ENCODE measurements around the gene MYO3B.
"Not testable (repeated sequence)": the region's sequence is repeated elsewhere in the genome, so short reads cannot be mapped to it uniquely, and the experiment has no call there.

The MYO3B gene

DNA sequence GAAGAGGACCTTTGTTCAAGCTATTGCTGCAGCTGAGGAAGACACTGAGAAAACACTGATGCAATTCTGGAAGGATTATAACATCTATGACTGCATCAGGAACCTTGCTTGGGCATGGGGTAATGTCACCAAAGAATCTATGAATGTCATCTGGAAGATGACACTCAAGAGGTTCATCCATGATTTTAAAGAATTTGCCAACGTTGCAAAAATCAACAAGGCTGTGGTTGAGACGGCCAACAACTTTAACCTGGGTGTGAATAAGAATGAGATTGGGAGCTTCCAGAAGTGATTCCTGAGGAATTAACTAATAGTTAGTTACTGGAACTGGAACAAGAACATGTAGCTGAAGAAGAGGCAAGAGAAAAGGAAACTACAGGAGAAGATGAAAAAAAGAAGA is 410.8 kb downstream of the MYO3B start:
- DNase-seq (ENCODE audit: low read depth in 2 of 2, low spot score in 1 of 2), result no peak

DNA sequence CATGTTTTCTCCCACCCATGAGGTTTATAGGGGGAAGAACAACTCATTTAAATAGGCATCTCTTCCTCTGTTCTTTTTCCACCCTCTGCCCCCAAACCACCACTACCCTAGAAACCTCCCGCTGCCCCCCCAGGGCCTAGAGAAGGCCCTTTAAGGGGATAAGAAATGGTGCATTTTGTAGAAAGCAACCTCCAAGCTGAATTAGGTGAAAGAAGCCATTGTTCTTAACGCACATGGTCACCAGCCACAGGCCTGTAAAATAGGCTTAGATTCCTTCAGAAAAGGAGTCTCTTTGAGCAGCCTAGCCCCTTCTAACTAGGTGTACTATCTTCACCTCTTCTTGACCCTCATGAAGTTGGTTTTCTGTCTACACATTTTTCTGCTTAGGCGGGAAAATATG is 418.6 kb downstream of the MYO3B start:
- DNase-seq (ENCODE audit: low read depth in 2 of 2, low spot score in 1 of 2), result no peak

DNA sequence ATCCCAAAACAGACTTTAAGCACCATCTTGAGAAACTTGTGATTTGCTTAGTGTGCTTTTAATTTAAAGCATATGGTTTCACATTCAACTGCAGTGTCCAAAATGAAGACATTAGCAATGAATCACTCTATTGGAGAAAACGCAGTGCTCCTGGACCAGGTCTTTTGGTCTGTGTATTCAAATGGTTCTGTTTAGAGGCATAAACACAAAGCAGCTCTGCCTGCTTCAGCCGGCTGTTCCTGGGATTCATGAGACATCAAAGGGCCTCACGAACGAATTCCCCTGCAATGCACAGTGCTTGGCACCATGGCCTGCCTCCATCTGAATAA is 420.1 kb downstream of the MYO3B start:
- DNase-seq (ENCODE audit: low read depth in 2 of 2, low spot score in 1 of 2), result no peak

- no peak for DNase-seq (ENCODE audit: low read depth in 2 of 2, low spot score in 1 of 2)
Observed at GRCh38 chr2:170601489-170601888, 423.5 kb downstream of the MYO3B start.

DNA sequence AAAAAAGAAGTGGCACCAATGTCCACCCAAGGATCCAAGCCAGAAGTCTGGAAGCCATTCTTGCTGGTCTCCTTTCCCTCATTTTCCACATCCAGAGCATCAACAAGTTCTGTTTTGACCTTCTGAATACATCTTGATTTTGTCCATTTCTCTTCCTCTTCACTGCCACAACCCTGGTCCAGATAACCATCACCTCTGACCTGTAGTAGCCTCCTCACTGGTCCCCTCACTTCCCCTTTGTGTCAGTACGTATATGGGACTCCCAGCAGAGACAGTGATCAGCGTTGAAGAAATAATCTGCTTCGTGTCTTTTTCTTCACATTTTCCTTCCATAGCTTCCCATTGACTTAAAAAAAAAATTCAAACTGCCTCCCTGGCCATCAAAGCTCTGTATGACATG is 427.9 kb downstream of the MYO3B start:
- DNase-seq (ENCODE audit: low read depth in 2 of 2, low spot score in 1 of 2), result no peak

GRCh38 chr2:170607171-170607570 is 429.2 kb downstream of the MYO3B start:
- DNase-seq (ENCODE audit: low read depth in 2 of 2, low spot score in 1 of 2), result no peak

- DNase-seq (ENCODE audit: low read depth in 2 of 2, low spot score in 1 of 2), result no peak
Observed at GRCh38 chr2:170610615-170611014, 432.7 kb downstream of the MYO3B start.

GRCh38 chr2:170618948-170619347 is 441.0 kb downstream of the MYO3B start:
- DNase-seq (ENCODE audit: low read depth in 2 of 2, low spot score in 1 of 2), result not testable (repeated sequence)

GRCh38 chr2:170635094-170635493 is 457.1 kb downstream of the MYO3B start:
- not testable (repeated sequence) for DNase-seq (ENCODE audit: low read depth in 2 of 2, low spot score in 1 of 2)

- DNase-seq (ENCODE audit: low read depth in 2 of 2, low spot score in 1 of 2), result no peak
Observed at GRCh38 chr2:170639635-170640034, 461.7 kb downstream of the MYO3B start.

GRCh38 chr2:170641961-170642360 is 464.0 kb downstream of the MYO3B start:
- no peak for DNase-seq (ENCODE audit: low read depth in 2 of 2, low spot score in 1 of 2)

DNA sequence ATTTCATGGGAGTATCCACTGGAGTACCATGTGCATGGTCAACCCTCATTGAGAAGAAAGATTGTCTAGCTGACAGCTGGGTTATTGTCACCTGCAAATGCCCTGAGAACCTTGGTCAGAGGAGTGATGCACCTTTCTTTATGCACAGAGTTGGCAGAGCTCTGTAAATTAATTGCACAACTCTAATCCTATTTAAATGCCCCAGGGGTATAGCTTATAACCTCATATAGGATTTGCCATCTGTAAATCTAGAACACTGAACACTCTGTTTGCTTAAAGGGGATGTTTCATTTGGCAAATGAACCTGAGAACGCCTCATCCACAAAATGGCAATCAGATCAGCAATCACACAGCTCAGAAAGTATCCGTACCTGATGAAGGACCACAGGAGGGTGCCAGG is 465.4 kb downstream of the MYO3B start:
- DNase-seq (ENCODE audit: low read depth in 2 of 2, low spot score in 1 of 2), result no peak

- DNase-seq (ENCODE audit: low read depth in 2 of 2, low spot score in 1 of 2), result no peak
Observed at GRCh38 chr2:170647741-170648436, 469.9 kb downstream of the MYO3B start.

DNA sequence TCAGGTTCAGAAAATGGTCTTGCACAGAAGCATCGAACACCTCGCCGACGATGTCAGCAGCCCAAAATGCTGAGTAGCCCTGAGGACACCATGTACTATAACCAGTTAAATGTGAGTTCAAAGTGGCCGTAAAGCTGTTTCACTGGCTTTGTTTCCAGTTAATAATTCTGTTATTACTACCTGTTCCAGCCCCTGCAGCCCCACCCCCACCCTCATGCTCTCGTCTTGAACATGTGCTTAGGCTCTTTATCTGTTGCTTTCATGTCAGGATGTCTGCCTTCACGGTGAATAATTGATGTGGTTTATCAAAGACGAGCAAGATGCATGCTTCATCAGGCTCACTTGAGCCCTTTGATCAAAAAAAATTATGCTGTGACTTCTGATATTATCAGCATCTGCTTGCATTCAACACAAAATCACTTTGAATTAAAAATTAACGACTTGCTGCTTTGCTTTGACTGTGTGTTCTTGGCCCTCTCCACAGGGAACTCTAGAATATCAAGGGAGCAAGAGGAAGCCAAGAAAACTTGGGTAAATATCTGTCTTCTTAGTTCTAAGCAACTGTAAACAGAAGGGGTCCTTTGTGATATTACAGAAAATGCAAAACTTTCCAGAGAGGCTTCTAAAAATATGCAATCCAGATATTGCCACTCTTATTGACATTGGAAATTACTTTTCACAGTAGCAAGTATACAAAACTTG is 473.8 kb downstream of the MYO3B start:
- no peak for DNase-seq (ENCODE audit: low read depth in 2 of 2, low spot score in 1 of 2)

- DNase-seq (ENCODE audit: low read depth in 2 of 2, low spot score in 1 of 2), result no peak
Observed at GRCh38 chr2:170652637-170653417, 474.9 kb downstream of the MYO3B start.

- no peak for DNase-seq (ENCODE audit: low read depth in 2 of 2, low spot score in 1 of 2)
Observed at GRCh38 chr2:170656669-170657068, 478.7 kb downstream of the MYO3B start.

- DNase-seq (ENCODE audit: low read depth in 2 of 2, low spot score in 1 of 2), result no peak
Observed at GRCh38 chr2:170660409-170660808, 482.5 kb downstream of the MYO3B start.

- no peak for DNase-seq (ENCODE audit: low read depth in 2 of 2, low spot score in 1 of 2)
Observed at GRCh38 chr2:170665743-170666142, 487.8 kb downstream of the MYO3B start.

GRCh38 chr2:170669909-170670308 is 492.0 kb downstream of the MYO3B start:
- no peak for DNase-seq (ENCODE audit: low read depth in 2 of 2, low spot score in 1 of 2)

GRCh38 chr2:170670651-170671050 is 492.7 kb downstream of the MYO3B start:
- DNase-seq (ENCODE audit: low read depth in 2 of 2, low spot score in 1 of 2), result no peak

DNA sequence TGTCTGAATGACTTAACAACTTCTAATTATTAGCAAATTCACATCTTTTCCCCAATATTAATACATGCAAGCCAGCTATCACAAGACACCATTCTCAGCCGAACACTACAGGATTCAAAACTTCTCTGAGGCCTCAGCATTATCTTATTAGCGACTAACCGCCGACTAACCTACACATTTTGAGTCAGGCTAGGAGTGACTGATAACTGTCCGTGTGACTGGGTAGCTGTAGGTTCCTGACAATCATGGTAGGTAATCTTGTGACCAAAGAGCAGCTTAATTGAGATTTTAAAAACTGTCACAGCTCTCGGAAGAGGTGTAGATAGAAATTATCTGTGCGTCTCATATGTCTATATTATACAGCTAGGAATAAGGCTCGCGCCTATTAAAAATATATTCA is 493.1 kb downstream of the MYO3B start:
- no peak for DNase-seq (ENCODE audit: low read depth in 2 of 2, low spot score in 1 of 2)

GRCh38 chr2:170674282-170674681 is 496.3 kb downstream of the MYO3B start:
- DNase-seq (ENCODE audit: low read depth in 2 of 2, low spot score in 1 of 2), result not testable (repeated sequence)

Data from stimulated activated CD8-positive, alpha-beta memory T cell treated with anti-CD3 and anti-CD28 coated beads, Interleukin-4, amount 100 ng/mL, for 4 hours (primary cell).